PFSK-1 (cell line): ENCODE measurements around the gene NR1H4.

Experiments used
- FOXP2 ChIP-seq: optimal IDR thresholded peaks from 2 replicates; pipeline ENCODE3; 2011; ENCODE audit warnings: borderline replicate concordance, control low read depth, inconsistent platforms; ENCODE audit not compliant: insufficient read depth; ENCODE audit errors: extremely low read length, extremely low read depth
- POLR2AphosphoS5 ChIP-seq: IDR thresholded peaks from 2 replicates; pipeline ENCODE4 v1.6.1; 2012; ENCODE audit warnings: low read depth, mild to moderate bottlenecking, control low read depth, low read length, moderate library complexity
- REST ChIP-seq, 2 experiments: IDR thresholded peaks; 2 replicates each; pipeline versions ENCODE4 v1.6.1 to v1.8.0; 2011 to 2012; ENCODE audit warnings: low read depth in 2 of 2, low read length in 2 of 2, control low read depth in 1 of 2, inconsistent platforms in 1 of 2, mild to moderate bottlenecking in 1 of 2, moderate library complexity in 1 of 2; ENCODE audit not compliant: insufficient read depth in 1 of 2
- SIN3A ChIP-seq: IDR thresholded peaks from 2 replicates; pipeline ENCODE4 v1.6.1; 2012; ENCODE audit warnings: mild to moderate bottlenecking, low read length, moderate library complexity, borderline replicate concordance; ENCODE audit not compliant: insufficient read depth
- TAF1 ChIP-seq: IDR thresholded peaks from 2 replicates; pipeline ENCODE4 v1.6.1; 2012; ENCODE audit warnings: low read length, control low read depth, borderline replicate concordance; ENCODE audit not compliant: insufficient read depth

The NR1H4 gene

GRCh38 chr12:100455896-100456295 lies 17.8 kb upstream of the NR1H4 start:
- TF ChIP-seq FOXP2 (no peak), SIN3A (no peak), POLR2AphosphoS5 (no peak), TAF1 (no peak), REST (IDR thresholded peaks at IDR 0.05; ENCODE audit: insufficient read depth in 1 of 2, low read depth in 2 of 2, low read length in 2 of 2) (no peak)

- TF ChIP-seq SIN3A = no peak
- TF ChIP-seq REST (IDR thresholded peaks at IDR 0.05; ENCODE audit: insufficient read depth in 1 of 2, low read depth in 2 of 2, low read length in 2 of 2) = no peak
- no peak for TF ChIP-seq POLR2AphosphoS5
- no peak for TF ChIP-seq FOXP2
- TF ChIP-seq TAF1 = no peak
Observed at GRCh38 chr12:100458191-100458590, 15.5 kb upstream of the NR1H4 start.

- TF ChIP-seq REST (IDR thresholded peaks at IDR 0.05; ENCODE audit: insufficient read depth in 1 of 2, low read depth in 2 of 2, low read length in 2 of 2) (no peak), SIN3A (no peak), FOXP2 (no peak), POLR2AphosphoS5 (no peak), TAF1 (no peak)
Observed at GRCh38 chr12:100460702-100461101, 13.0 kb upstream of the NR1H4 start.

GRCh38 chr12:100461330-100461973 lies 12.2 kb upstream of the NR1H4 start:
- TF ChIP-seq SIN3A = no peak
- TF ChIP-seq REST (IDR thresholded peaks at IDR 0.05; ENCODE audit: insufficient read depth in 1 of 2, low read depth in 2 of 2, low read length in 2 of 2) = peak in 1 of 2 experiments; percentile 38; a peak in 1 of 4 replicates

- no peak for TF ChIP-seq FOXP2
- no peak for TF ChIP-seq POLR2AphosphoS5
- no peak for TF ChIP-seq SIN3A
- TF ChIP-seq REST (IDR thresholded peaks at IDR 0.05; ENCODE audit: insufficient read depth in 1 of 2, low read depth in 2 of 2, low read length in 2 of 2) = no peak
- TF ChIP-seq TAF1 = no peak
Observed at GRCh38 chr12:100463661-100464060, 10.0 kb upstream of the NR1H4 start.
